Measurements from ENCODE around the gene LYSMD1.

Gene LYSMD1

DNA sequence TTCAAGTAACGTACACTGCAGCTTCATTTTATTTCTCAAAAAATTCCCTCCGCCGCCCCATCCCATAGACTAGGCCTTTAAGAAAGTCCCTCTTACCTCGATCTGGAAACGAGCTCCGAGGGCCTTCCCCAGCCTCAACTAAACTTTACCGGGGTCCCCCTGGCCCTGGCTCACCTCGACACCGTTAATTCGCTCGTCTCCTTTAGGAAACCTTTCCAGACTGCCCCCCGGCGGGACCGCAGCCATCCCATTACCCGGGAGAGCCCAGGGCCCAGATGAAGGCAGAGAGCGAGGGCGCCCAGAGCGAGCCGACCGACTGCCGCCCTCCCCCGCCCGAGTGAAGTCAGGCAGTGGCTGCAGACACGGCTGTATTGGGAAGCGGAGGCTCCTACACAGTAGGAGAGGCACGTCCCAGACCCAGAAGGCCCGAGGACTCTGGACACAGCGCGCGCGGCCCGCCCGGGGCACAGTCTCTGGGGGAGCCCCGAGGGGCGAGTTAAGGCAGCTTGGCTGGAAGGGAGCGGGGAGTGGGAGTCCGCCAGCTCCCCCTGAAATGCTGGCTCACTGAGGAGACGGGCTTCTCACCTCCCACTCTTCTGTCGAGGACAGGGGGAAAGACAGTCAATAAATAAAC lies 33.9 kb downstream of the LYSMD1 start:
- Histone ChIP-seq H3K4me3 (ENCODE audit: low read depth, low read length) (no peak overlapping the region), H3K27me3 (no peaks in the 10 kb centered on the region), H3K9me3 (no peaks in the 10 kb centered on the region), H3K4me1 (no peaks in the 10 kb centered on the region), H3K36me3 (no peaks in the 10 kb centered on the region)
- DNase-seq = no peak
- TF ChIP-seq, protein P1, sequence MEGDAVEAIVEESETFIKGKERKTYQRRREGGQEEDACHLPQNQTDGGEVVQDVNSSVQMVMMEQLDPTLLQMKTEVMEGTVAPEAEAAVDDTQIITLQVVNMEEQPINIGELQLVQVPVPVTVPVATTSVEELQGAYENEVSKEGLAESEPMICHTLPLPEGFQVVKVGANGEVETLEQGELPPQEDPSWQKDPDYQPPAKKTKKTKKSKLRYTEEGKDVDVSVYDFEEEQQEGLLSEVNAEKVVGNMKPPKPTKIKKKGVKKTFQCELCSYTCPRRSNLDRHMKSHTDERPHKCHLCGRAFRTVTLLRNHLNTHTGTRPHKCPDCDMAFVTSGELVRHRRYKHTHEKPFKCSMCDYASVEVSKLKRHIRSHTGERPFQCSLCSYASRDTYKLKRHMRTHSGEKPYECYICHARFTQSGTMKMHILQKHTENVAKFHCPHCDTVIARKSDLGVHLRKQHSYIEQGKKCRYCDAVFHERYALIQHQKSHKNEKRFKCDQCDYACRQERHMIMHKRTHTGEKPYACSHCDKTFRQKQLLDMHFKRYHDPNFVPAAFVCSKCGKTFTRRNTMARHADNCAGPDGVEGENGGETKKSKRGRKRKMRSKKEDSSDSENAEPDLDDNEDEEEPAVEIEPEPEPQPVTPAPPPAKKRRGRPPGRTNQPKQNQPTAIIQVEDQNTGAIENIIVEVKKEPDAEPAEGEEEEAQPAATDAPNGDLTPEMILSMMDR (IDR thresholded peaks at IDR 0.05; ENCODE audit: low read depth, low read length) = no peak

- DNase-seq = no peak
- TF ChIP-seq, protein P1 (IDR thresholded peaks at IDR 0.05; ENCODE audit: low read depth, low read length) = no peak
- no peaks in the 10 kb centered on the region for H3K36me3 ChIP-seq
- H3K9me3 ChIP-seq = no peaks in the 10 kb centered on the region
- no peaks in the 10 kb centered on the region for H3K4me1 ChIP-seq
- no peaks in the 10 kb centered on the region for H3K27me3 ChIP-seq
- no peak overlapping the region for H3K4me3 ChIP-seq (ENCODE audit: low read depth, low read length)
Measured at GRCh38 chr1:151130987-151131586, 34.6 kb downstream of the LYSMD1 start.

GRCh38 chr1:151128800-151129199 lies 36.9 kb downstream of the LYSMD1 start:
- no peaks in the 10 kb centered on the region for H3K27me3 ChIP-seq
- TF ChIP-seq, protein P1 (IDR thresholded peaks at IDR 0.05; ENCODE audit: low read depth, low read length) = no peak
- H3K4me3 ChIP-seq (ENCODE audit: low read depth, low read length) = no peak overlapping the region

DNA sequence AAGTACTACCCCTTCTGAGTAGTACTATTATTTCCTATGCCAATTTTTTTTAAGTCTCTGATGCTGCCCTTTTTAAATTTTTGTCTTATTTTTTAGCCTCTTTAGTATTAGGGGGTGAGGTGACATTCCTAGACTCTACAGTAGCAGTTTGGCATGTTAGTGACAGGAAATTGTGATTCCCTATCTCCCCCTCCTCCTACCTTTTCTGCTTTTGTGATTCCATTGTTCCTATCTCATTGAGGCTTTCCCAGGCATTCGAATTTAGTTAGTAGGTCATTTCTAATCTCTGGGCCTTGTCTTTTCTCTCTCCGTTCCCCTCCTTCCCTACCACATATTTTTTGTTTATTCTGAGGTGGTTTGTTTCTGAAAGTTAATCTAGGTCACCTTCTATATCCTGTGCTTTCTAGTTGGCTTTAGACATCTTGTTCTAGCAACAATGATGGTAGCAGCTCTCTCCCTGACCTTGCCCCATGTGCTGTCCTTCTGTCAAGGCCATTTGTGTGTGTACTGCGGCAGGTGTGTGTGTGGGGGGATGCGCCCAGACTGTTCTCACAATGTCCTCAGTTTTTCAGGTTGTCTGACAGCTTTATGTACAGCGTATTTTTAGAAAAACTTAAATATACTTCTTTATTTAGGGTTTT lies 40.8 kb downstream of the LYSMD1 start:
- Histone ChIP-seq H3K9me3 (no peaks in the 10 kb centered on the region), H3K4me3 (ENCODE audit: low read depth, low read length) (no peak overlapping the region), H3K4me1 (no peaks in the 10 kb centered on the region), H3K36me3 (no peaks in the 10 kb centered on the region), H3K27me3 (no peaks in the 10 kb centered on the region)
- TF ChIP-seq, protein P1 (IDR thresholded peaks at IDR 0.05; ENCODE audit: low read depth, low read length) = no peak
- DNase-seq = no peak

More at GRCh38 chr1:151128800-151129199, 36.9 kb downstream of the LYSMD1 start:
- Histone ChIP-seq H3K36me3 (no peaks in the 10 kb centered on the region), H3K4me1 (no peaks in the 10 kb centered on the region), H3K9me3 (no peaks in the 10 kb centered on the region)
- no peak for DNase-seq

DNA sequence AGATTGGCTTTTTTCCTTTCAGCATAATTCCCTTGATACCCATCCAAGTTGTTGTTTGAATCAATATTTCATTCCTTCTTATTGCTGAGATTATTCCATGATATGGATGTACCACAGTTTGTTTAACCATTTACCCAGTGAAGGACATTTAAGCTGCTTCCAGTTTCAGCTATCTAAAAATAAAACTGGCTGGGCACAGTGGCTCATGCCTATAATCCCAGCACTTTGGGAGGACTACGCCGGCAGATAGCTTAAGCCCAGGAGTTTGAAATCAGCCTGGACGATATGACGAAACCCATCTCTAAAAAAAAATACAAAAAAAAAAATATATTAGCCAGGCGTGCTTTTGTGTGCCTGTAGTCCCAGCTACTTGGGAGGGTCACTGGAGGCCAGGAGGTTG lies 51.8 kb downstream of the LYSMD1 start:
- DNase-seq = no peak
- H3K4me3 ChIP-seq (ENCODE audit: low read depth, low read length) = no peak overlapping the region
- H3K4me1 ChIP-seq = no peaks in the 10 kb centered on the region
- H3K9me3 ChIP-seq = no peaks in the 10 kb centered on the region
- TF ChIP-seq, protein P1 (IDR thresholded peaks at IDR 0.05; ENCODE audit: low read depth, low read length) = no peak
- no peaks in the 10 kb centered on the region for H3K36me3 ChIP-seq
- no peaks in the 10 kb centered on the region for H3K27me3 ChIP-seq

Measured in BE2C (cell line).